OCI-LY1 (cell line): ENCODE measurements around the gene FKBP9.

ENCODE experiments used
- H2AFZ ChIP-seq: fragments of 200-600 bp; sonication (generic), shearing (Covaris generic); 2 replicates; pipeline ENCODE4 v1.6.0; 2014; ENCODE audit warnings: antibody characterized with exemption, mild to moderate bottlenecking, low read length
- H3F3A ChIP-seq: fragments of 200-600 bp; sonication (generic), shearing (Covaris generic); 2 replicates; pipeline ENCODE4 v1.6.0; 2014; ENCODE audit warnings: mild to moderate bottlenecking, antibody characterized with exemption, low read length, moderate library complexity; ENCODE audit not compliant: insufficient read depth
- H3K27ac ChIP-seq: fragments of 200-600 bp; sonication (generic); 2 replicates; pipeline ENCODE4 v1.5.1; 2014; ENCODE audit warnings: low read length, mixed run types, mild to moderate bottlenecking, low read depth; ENCODE audit not compliant: poor library complexity, severe bottlenecking
- H3K27me3 ChIP-seq: fragments of 200-600 bp; sonication (generic); 2 replicates; pipeline ENCODE4 v1.6.0; 2014; ENCODE audit warnings: antibody characterized with exemption, mild to moderate bottlenecking, low read length, moderate library complexity; ENCODE audit not compliant: insufficient read depth
- H3K36me3 ChIP-seq: fragments of 200-600 bp; sonication (generic); 2 replicates; pipeline ENCODE4 v1.6.1; 2014; ENCODE audit warnings: mild to moderate bottlenecking, antibody characterized with exemption, low read length, moderate library complexity, mixed read lengths; ENCODE audit not compliant: insufficient read depth
- H3K4me1 ChIP-seq: fragments of 200-600 bp; sonication (generic); 2 replicates; pipeline ENCODE4 v1.5.1; 2014; ENCODE audit warnings: mild to moderate bottlenecking, low read length, moderate library complexity; ENCODE audit not compliant: insufficient read depth, severe bottlenecking
- H3K4me2 ChIP-seq: fragments of 200-600 bp; sonication (generic), shearing (Covaris generic); 2 replicates; pipeline ENCODE4 v1.6.1; 2014; ENCODE audit warnings: low read length
- H3K4me3 ChIP-seq: fragments of 200-600 bp; sonication (generic); 2 replicates; pipeline ENCODE4 v1.5.1; 2014; ENCODE audit warnings: low read length, low read depth, mild to moderate bottlenecking, mixed read lengths; ENCODE audit not compliant: poor library complexity, severe bottlenecking
- H3K79me2 ChIP-seq: fragments of 200-600 bp; shearing (Covaris generic); 2 replicates; pipeline ENCODE4 v1.6.1; 2016; ENCODE audit warnings: mixed run types, low read length, mixed read lengths; ENCODE audit not compliant: insufficient read depth
- H3K9ac ChIP-seq: fragments of 200-600 bp; sonication (generic), shearing (Covaris generic); 2 replicates; pipeline ENCODE4 v1.6.1; 2014; ENCODE audit warnings: mild to moderate bottlenecking, low read length, mixed read lengths
- H3K9me2 ChIP-seq: fragments of 200-600 bp; sonication (generic), shearing (Covaris generic); 2 replicates; pipeline ENCODE4 v1.6.1; 2014; ENCODE audit warnings: low read depth, mild to moderate bottlenecking, low read length, mixed read lengths
- H3K9me3 ChIP-seq: fragments of 200-600 bp; shearing (Covaris generic); 2 replicates; pipeline ENCODE4 v1.6.1; 2014; ENCODE audit warnings: low read length, mixed read lengths
- H4K20me1 ChIP-seq: fragments of 200-600 bp; sonication (generic), shearing (Covaris generic); 2 replicates; pipeline ENCODE4 v1.6.0; 2016; ENCODE audit warnings: mild to moderate bottlenecking, low read length; ENCODE audit not compliant: insufficient read depth
- EZH2 ChIP-seq: fragments of 200-600 bp; sonication (generic), shearing (Covaris generic); IDR thresholded peaks from 2 replicates; pipeline ENCODE4 v1.8.0; 2017; ENCODE audit warnings: borderline replicate concordance, mixed run types, mild to moderate bottlenecking, antibody characterized with exemption, low read length, moderate library complexity, mixed read lengths
- TF ChIP-seq, protein P1 (sequence below): fragments of 200-600 bp; sonication (generic), shearing (Covaris generic); IDR thresholded peaks from 2 replicates; pipeline ENCODE4 v1.5.1; 2017; ENCODE audit warnings: mild to moderate bottlenecking, antibody characterized with exemption, low read length, moderate library complexity, mixed read lengths

The FKBP9 gene, protein sequence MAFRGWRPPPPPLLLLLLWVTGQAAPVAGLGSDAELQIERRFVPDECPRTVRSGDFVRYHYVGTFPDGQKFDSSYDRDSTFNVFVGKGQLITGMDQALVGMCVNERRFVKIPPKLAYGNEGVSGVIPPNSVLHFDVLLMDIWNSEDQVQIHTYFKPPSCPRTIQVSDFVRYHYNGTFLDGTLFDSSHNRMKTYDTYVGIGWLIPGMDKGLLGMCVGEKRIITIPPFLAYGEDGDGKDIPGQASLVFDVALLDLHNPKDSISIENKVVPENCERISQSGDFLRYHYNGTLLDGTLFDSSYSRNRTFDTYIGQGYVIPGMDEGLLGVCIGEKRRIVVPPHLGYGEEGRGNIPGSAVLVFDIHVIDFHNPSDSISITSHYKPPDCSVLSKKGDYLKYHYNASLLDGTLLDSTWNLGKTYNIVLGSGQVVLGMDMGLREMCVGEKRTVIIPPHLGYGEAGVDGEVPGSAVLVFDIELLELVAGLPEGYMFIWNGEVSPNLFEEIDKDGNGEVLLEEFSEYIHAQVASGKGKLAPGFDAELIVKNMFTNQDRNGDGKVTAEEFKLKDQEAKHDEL

DNA sequence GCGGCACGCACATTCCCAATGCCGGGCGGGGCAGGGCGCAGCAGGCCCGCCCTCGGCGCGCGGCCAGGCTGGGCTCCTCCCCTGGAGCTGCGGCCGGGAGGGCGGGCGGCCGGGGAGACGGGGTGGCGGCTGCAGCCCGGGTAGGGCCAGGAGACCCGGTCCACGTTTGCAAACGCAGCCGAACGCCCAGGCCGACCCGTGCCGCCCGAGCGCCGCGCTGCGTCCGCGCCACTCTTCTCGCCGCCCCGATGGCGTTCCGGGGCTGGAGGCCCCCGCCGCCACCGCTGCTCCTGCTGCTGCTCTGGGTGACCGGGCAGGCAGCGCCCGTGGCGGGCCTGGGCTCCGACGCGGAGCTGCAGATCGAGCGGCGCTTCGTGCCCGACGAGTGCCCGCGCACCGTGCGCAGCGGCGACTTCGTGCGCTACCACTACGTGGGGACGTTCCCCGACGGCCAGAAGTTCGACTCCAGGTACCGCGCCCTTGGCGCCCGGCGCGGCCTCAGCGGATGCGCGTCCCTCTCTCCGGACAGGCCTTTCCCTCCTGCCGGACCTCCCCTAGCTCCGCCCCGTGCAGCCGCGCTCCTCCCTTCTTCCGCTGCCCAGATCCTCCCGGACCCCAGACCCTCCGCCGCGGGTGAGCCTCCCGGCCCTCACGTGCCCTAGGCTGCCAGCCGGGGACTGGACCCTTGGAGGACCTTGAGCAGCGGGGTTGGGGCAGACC lies at the start of gene FKBP9:
Gene FKBP9, plus strand, starts transcription at position 115 of the 720 bp plus-strand sequence. Its CDS starts 134 bp downstream, at position 249.
- TF ChIP-seq EZH2, result no peak
- H4K20me1 ChIP-seq, result no peaks in the 10 kb centered on the region
- H3K9me2 ChIP-seq, result no peaks in the 10 kb centered on the region
- H3K4me1 ChIP-seq, result no peaks in the 10 kb centered on the region
- H3K9me3 ChIP-seq, result no peaks in the 10 kb centered on the region
- H3K27me3 ChIP-seq, result no peaks in the 10 kb centered on the region
- no peak within 1 kb of the TSS for H3K4me3 ChIP-seq
- H3K9ac ChIP-seq, result no peak within 1 kb of the TSS
- H3K79me2 ChIP-seq, result no peaks in the 10 kb centered on the region
- no peaks in the 10 kb centered on the region for H3F3A ChIP-seq
- H3K36me3 ChIP-seq, result no peaks in the 10 kb centered on the region
- no peak within 1 kb of the TSS for H2AFZ ChIP-seq
- no peak within 1 kb of the TSS for H3K27ac ChIP-seq
- no peak within 1 kb of the TSS for H3K4me2 ChIP-seq

DNA sequence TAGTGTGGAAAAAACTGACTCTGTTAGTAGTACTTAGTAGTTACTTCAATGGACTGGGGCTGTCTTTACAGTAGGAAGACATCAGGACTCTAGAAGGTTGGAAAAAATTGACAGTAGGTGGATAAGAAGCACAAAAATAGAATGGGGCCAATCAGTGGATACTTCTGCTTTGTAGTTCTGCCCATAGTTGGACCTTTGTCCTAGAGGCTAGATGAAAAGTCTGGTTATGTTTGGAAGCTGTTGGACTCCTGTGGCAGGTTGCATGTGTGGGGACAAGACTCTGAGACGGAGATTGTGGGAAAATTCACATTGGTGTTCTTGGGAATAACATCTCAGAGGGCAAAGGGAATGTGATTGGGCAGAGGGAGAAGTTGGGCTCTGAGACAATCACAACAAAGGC lies 47.0 kb upstream of the FKBP9 start:
- no peak overlapping the region for H2AFZ ChIP-seq

DNA sequence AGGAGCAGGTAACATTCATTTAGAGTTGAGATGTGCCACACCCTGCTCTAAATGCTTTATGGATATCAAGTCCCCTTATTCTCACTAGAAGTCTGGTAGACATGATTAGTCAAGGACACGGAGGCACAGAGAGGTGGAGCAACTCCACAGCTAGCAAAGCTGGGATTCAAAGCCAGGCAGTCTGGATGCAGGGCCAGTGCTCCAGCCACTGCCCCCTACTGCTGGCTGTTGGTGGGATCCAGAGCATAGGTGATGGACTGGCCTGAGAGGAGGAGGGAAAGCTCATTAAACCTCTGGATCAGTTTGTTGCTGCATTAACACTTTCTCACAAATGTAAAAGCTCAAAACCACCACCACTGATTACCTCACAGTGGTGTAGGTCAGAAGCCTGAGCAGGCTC lies 43.1 kb upstream of the FKBP9 start:
- Histone ChIP-seq H4K20me1 (no peaks in the 10 kb centered on the region), H3K9me3 (no peaks in the 10 kb centered on the region), H3K4me2 (no peak overlapping the region), H3F3A (no peaks in the 10 kb centered on the region), H3K27ac (no peak overlapping the region), H3K4me3 (no peak overlapping the region), H3K79me2 (no peaks in the 10 kb centered on the region), H2AFZ (no peak overlapping the region), H3K9me2 (no peaks in the 10 kb centered on the region), H3K4me1 (no peaks in the 10 kb centered on the region), H3K9ac (no peak overlapping the region), H3K27me3 (0 out of 2 replicates have a peak, but pooled peaks cover 4% of the 10 kb centered on the region), H3K36me3 (no peaks in the 10 kb centered on the region)
- TF ChIP-seq EZH2, result no peak
- TF ChIP-seq, protein P1, sequence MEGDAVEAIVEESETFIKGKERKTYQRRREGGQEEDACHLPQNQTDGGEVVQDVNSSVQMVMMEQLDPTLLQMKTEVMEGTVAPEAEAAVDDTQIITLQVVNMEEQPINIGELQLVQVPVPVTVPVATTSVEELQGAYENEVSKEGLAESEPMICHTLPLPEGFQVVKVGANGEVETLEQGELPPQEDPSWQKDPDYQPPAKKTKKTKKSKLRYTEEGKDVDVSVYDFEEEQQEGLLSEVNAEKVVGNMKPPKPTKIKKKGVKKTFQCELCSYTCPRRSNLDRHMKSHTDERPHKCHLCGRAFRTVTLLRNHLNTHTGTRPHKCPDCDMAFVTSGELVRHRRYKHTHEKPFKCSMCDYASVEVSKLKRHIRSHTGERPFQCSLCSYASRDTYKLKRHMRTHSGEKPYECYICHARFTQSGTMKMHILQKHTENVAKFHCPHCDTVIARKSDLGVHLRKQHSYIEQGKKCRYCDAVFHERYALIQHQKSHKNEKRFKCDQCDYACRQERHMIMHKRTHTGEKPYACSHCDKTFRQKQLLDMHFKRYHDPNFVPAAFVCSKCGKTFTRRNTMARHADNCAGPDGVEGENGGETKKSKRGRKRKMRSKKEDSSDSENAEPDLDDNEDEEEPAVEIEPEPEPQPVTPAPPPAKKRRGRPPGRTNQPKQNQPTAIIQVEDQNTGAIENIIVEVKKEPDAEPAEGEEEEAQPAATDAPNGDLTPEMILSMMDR, result peak; percentile 20; the same call in 1 of the 2 replicates

More for the DNA sequence above, 47.0 kb upstream of the FKBP9 start:
- no peak overlapping the region for H3K4me3 ChIP-seq
- H3K4me2 ChIP-seq, result no peak overlapping the region
- H3K9ac ChIP-seq, result no peak overlapping the region
- no peaks in the 10 kb centered on the region for H3K9me2 ChIP-seq
- no peak for TF ChIP-seq EZH2
- TF ChIP-seq, protein P1, result no peak
- no peaks in the 10 kb centered on the region for H3K79me2 ChIP-seq
- no peaks in the 10 kb centered on the region for H3K9me3 ChIP-seq
- no peaks in the 10 kb centered on the region for H3K36me3 ChIP-seq
- H3K27ac ChIP-seq, result no peak overlapping the region
- 0 out of 2 replicates have a peak, but pooled peaks cover 4% of the 10 kb centered on the region for H3K27me3 ChIP-seq
- H3F3A ChIP-seq, result no peaks in the 10 kb centered on the region
- H4K20me1 ChIP-seq, result no peaks in the 10 kb centered on the region
- no peaks in the 10 kb centered on the region for H3K4me1 ChIP-seq
